Sigmoid colon (tissue), 7 donors: ENCODE results near the gene RPTOR. TPM values are rescaled to one million over a fixed set of nuclear protein-coding genes. Genes with fewer than 3 reads are reported as not detected.

Experiments
- DNase-seq: peaks from one replicate; pipeline ENCODE4 v3.0.0-alpha.2; 2019
- H3K27ac ChIP-seq, 4 donors: fragments of 200-600 bp; sonication (generic); one replicate each; pipeline ENCODE4 v1.5.1; 2016 to 2019; ENCODE audit warnings: mild to moderate bottlenecking in 1 of 4
- H3K27me3 ChIP-seq, 3 donors: fragments of 200-600 bp; sonication (generic); one replicate each; pipeline ENCODE4 v1.5.1; 2019; ENCODE audit warnings: mild to moderate bottlenecking in 1 of 3
- H3K36me3 ChIP-seq, 4 donors: fragments of 200-600 bp; sonication (generic); one replicate each; pipeline ENCODE4 v1.5.1; 2016 to 2019
- H3K4me1 ChIP-seq, 4 donors: fragments of 200-600 bp; sonication (generic); one replicate each; pipeline ENCODE4 v1.5.1; 2017 to 2019
- H3K4me3 ChIP-seq, 4 donors: fragments of 200-600 bp; sonication (generic); one replicate each; pipeline ENCODE4 v1.5.1; 2017 to 2019; ENCODE audit warnings: mild to moderate bottlenecking in 2 of 4, moderate library complexity in 1 of 4
- H3K9me3 ChIP-seq, 4 donors: fragments of 200-600 bp in 3 of 4; sonication (generic) in 3 of 4; one replicate each; pipeline versions ENCODE4 v1.5.1 to v1.6.1; 2013 to 2019
- EP300 ChIP-seq, 4 donors: sonication (generic); formaldehyde crosslinking; IDR thresholded peaks; one replicate each; pipeline ENCODE4 v1.6.1; 2017; ENCODE audit warnings: antibody characterized with exemption in 4 of 4
- POLR2A ChIP-seq, 2 donors: fragments of 450-650 bp; IDR thresholded peaks; one replicate each; pipeline ENCODE4 v1.6.1; 2016; ENCODE audit warnings: antibody characterized with exemption in 2 of 2, mild to moderate bottlenecking in 2 of 2, moderate library complexity in 2 of 2
- POLR2AphosphoS5 ChIP-seq, 4 donors: sonication (generic); formaldehyde crosslinking; IDR thresholded peaks; one replicate each; pipeline ENCODE4 v1.6.1; 2017; ENCODE audit warnings: antibody characterized with exemption in 4 of 4
- WGBS, 2 donors: extraction: QIAGEN DNeasy Blood & Tissue Kit; methylation state at CpG; one replicate each; pipeline ENCODE4 v1.1.7; 2013; 5-methylcytosine and 5-hydroxymethylcytosine counted together
- intact Hi-C: fragments of 100-400 bp; cut with DNase I; formaldehyde crosslinking; loops from one replicate; pipeline ENCODE4 v1.15.1; 2023
- polyA plus RNA-seq, 3 donors: library from polyadenylated mRNA; stranded (reverse); fragments of 200-250 nt; gene quantifications; one replicate each; pipeline ENCODE4 v1.2.3, GENCODE V29; 2013
- total RNA-seq, 4 donors: library from RNA; depleted of rRNA; stranded (reverse); fragments of >200 nt; gene quantifications; one replicate each; pipeline ENCODE4 v1.1.0, GENCODE V29; 2016
- TF ChIP-seq, protein P1 (sequence below), 4 experiments: fragments of 450-650 bp in 3 of 4; fragments of 200-600 bp in 1 of 4; IDR thresholded peaks; one replicate each; pipeline ENCODE4 v1.5.1; 2016 to 2019; ENCODE audit warnings: antibody characterized with exemption in 4 of 4, mild to moderate bottlenecking in 3 of 4, moderate library complexity in 2 of 4
- donor health status: healthy with polysubstance abuse.
- donor health status: Bipolar disorder and iron deficiency.
- donor health status: healthy.

Gene RPTOR
- total and polyA plus RNA-seq, 7 donors, result 3.7 to 68.7 (median 22.9) TPM

DNA sequence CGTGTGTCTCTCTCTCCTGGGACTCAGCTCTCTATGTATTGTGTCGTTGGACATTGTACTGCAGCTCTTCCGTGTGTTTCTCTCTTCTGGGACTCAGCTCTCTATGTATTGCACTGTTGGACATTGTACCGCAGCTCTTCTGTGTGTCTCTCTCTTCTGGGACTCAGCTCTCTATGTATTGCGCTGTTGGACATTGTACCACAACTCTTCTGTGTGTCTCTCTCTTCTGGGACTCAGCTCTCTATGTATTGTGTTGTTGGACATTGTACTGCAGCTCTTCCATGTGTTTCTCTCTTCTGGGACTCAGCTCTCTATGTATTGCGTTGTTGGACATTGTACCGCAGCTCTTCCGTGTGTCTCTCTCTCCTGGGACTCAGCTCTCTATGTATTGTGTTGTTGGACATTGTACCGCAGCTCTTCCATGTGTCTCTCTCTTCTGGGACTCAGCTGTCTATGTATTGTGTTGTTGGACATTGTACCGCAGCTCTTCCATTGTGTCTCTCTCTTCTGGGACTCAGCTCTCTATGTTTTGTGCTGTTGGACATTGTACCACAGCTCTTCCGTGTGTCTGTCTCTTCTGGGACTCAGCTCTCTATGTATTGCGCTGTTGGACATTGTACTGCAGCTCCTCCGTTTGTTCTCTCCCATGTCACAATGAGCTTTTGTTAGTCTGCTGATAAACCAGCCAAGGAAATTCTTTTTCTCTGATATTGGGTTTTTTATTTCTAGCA lies 84.8 kb downstream of the RPTOR start:
- intact Hi-C loops, result no loop called here

DNA sequence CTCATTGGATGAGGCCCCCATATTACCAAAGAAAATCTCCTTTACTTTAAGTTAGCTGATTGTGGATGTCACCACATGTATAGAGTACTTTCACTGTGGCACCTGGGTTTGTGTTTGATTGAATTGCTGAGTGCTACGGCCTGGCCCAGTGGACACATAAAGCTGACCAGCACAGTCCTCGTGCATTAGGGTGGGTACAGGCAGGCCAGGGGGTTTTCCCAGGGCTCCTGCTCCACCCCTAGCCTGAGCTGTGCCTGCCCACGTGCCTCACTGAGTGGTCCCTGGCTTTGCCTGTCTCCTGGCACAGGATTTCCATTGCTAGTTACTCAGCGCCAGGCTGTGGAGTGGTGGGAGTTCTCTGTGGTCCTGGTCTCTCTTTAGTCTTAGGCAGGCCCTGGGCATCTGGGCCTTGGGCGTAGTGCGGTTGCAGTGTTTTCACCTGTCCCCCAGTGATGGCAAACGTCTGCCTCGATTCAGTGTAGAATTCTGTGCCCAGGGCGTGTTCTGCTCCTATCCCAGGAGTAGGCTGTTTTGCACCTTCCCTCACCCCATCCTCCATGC lies 86.0 kb downstream of the RPTOR start:
- Histone ChIP-seq H3K27me3 (no peaks in the 10 kb centered on the region), H3K9me3 (no peaks in the 10 kb centered on the region), H3K27ac (no peak overlapping the region), H3K36me3 (peaks cover 0 to 15% (median 0%) of the 10 kb centered on the region in 4 donors), H3K4me1 (no peaks in the 10 kb centered on the region), H3K4me3 (no peak overlapping the region)
- intact Hi-C loops, result no loop called here
- TF ChIP-seq, protein P1, sequence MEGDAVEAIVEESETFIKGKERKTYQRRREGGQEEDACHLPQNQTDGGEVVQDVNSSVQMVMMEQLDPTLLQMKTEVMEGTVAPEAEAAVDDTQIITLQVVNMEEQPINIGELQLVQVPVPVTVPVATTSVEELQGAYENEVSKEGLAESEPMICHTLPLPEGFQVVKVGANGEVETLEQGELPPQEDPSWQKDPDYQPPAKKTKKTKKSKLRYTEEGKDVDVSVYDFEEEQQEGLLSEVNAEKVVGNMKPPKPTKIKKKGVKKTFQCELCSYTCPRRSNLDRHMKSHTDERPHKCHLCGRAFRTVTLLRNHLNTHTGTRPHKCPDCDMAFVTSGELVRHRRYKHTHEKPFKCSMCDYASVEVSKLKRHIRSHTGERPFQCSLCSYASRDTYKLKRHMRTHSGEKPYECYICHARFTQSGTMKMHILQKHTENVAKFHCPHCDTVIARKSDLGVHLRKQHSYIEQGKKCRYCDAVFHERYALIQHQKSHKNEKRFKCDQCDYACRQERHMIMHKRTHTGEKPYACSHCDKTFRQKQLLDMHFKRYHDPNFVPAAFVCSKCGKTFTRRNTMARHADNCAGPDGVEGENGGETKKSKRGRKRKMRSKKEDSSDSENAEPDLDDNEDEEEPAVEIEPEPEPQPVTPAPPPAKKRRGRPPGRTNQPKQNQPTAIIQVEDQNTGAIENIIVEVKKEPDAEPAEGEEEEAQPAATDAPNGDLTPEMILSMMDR (IDR thresholded peaks at IDR 0.05), result no peak
- TF ChIP-seq EP300 (IDR thresholded peaks at IDR 0.05) (no peak), POLR2AphosphoS5 (IDR thresholded peaks at IDR 0.05) (no peak), POLR2A (IDR thresholded peaks at IDR 0.05) (no peak)
- DNase-seq, result no peak
- WGBS, 2 donors, result 88 to 90% methylated on average over 9 of the region's 9 CpGs

More for the DNA sequence above, 84.8 kb downstream of the RPTOR start:
- no peaks in the 10 kb centered on the region for H3K27me3 ChIP-seq
- no peaks in the 10 kb centered on the region for H3K4me1 ChIP-seq
- 86 to 88% methylated on average over 13 of the region's 13 CpGs for WGBS, 2 donors
- TF ChIP-seq POLR2AphosphoS5 (IDR thresholded peaks at IDR 0.05), result no peak
- no peak for TF ChIP-seq EP300 (IDR thresholded peaks at IDR 0.05)
- TF ChIP-seq POLR2A (IDR thresholded peaks at IDR 0.05), result no peak
- TF ChIP-seq, protein P1 (IDR thresholded peaks at IDR 0.05), result no peak
- no peak for DNase-seq
- no peaks in the 10 kb centered on the region for H3K9me3 ChIP-seq
- H3K27ac ChIP-seq, result no peak overlapping the region
- H3K36me3 ChIP-seq, result peaks cover 0 to 18% (median 0%) of the 10 kb centered on the region in 4 donors
- H3K4me3 ChIP-seq, result no peak overlapping the region

DNA sequence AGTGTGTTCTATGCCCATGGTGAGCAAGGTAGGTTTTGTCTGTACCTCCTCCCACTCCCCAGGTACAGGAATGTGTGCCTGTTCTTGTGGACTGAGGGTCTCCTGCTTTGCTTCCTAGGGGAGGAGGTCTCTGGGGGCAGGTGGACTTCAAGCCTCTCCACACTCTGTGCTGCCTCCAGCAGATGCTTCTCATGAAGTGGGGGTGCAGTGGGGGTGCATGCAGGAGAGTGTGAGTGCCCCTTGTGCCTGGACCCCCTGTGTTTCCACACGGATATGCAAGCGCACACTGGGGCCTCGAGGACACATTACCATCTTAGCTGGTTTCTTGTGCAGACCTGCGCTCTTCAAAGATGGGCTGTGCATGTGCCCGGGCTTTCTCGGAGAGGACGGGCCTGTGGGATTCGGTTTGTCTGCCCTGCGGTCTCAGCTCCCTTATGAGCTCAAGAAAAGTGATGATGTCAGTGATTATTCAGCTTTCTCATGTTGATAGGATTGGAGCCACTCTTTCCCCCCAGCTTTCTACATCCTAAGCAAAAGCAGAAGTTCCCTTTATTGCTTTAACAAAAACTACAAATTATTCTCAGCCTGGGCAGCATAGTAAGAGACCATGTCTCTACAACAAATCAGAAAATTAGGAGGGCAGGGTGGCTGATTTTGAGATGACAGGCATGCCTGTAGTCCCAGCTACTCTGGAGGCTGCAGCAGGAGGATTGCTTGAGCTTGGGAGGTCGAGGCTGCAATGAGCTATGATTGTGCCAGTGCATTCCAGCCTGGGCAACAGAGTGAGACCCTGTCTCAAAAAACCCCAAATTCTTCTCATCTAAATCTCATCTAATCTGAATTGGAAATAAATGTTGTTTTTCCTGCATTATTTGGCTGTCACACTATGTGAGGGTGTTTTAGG lies 86.8 kb downstream of the RPTOR start:
- Histone ChIP-seq H3K4me3 (no peak overlapping the region), H3K27me3 (no peaks in the 10 kb centered on the region), H3K36me3 (peaks cover 0 to 8% (median 0%) of the 10 kb centered on the region in 4 donors), H3K27ac (no peak overlapping the region), H3K4me1 (no peaks in the 10 kb centered on the region), H3K9me3 (no peaks in the 10 kb centered on the region)
- WGBS, 2 donors, result 88 to 94% methylated on average over 10 of the region's 10 CpGs
- TF ChIP-seq EP300 (IDR thresholded peaks at IDR 0.05), result no peak
- TF ChIP-seq POLR2AphosphoS5 (IDR thresholded peaks at IDR 0.05), result no peak
- no peak for TF ChIP-seq POLR2A (IDR thresholded peaks at IDR 0.05)
- TF ChIP-seq, protein P1 (IDR thresholded peaks at IDR 0.05), result no peak
- DNase-seq, result no peak
- intact Hi-C loops, result no loop called here

DNA sequence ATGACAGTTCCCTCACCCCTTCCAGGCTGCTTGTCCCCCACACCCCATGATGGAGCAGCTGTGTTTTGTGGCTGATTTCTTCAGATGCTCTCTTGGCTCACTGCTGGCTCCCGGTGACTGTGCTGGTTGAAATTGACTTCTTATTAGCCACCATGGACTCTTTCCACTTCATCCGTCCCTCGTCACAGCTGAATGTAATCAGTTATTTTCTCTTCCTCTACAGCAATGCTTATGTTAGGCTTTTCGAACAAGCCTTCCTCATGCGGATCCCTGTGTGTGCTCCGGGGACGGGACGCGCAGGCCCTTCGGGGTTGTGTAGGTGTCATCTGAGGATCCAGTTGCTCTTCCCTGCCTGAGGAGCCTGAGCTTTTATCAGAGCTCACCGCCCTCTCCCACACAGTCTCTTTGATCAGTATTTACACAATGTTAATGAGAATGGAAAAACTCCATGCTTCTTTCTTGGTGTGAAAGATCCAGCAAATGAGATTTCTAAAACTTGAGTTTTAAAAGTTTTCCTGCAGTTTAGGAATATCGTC lies 87.5 kb downstream of the RPTOR start:
- no peak overlapping the region for H3K4me3 ChIP-seq
- TF ChIP-seq, protein P1 (IDR thresholded peaks at IDR 0.05), result no peak
- TF ChIP-seq POLR2A (IDR thresholded peaks at IDR 0.05) (no peak), POLR2AphosphoS5 (IDR thresholded peaks at IDR 0.05) (no peak), EP300 (IDR thresholded peaks at IDR 0.05) (no peak)
- no peak for DNase-seq
- no peaks in the 10 kb centered on the region for H3K9me3 ChIP-seq
- H3K27ac ChIP-seq, result no peak overlapping the region
- H3K36me3 ChIP-seq, result peaks cover 0 to under 1% (median 0%) of the 10 kb centered on the region in 4 donors
- no peaks in the 10 kb centered on the region for H3K27me3 ChIP-seq
- H3K4me1 ChIP-seq, result no peaks in the 10 kb centered on the region
- intact Hi-C loops, result no loop called here
- 73 to 75% methylated on average over 12 of the region's 12 CpGs for whole genome bisulfite sequencing, 2 donors
